Panc1 (cell line): ENCODE data around the gene CEACAM16. TPM values are rescaled to one million over a fixed set of nuclear protein-coding genes. Genes with fewer than 3 reads are reported as not detected.

Source experiments
- ATAC-seq: fragments of 200-7000 bp; cut with Tn5 transposase; 2 replicates; pipeline ENCODE4 v1.9.1; 2020; ENCODE audit warnings: mild to moderate bottlenecking, moderate library complexity
- Bru-seq: library from RNA; stranded (reverse); fragments of 400-500 nt; gene quantifications from one replicate; lab custom pipeline; 2021; lab: Mats Ljungman, UMichigan
- BruChase-seq, 2 experiments: library from RNA; stranded (reverse); fragments of 400-500 nt; gene quantifications; one replicate each; lab custom pipeline; 2021; lab: Mats Ljungman, UMichigan
- BruUV-seq: library from RNA; stranded (reverse); fragments of 400-500 nt; replicated peaks from 2 replicates; lab custom pipeline; 2021; lab: Mats Ljungman, UMichigan
- CTCF ChIA-PET: fragments of 300-600 bp; sonication (Branson Sonifier 250); formaldehyde crosslinking; loops from one replicate; lab custom pipeline; 2022; ENCODE audit warnings: antibody characterized with exemption; lab: Charles Lee
- POLR2A ChIA-PET: fragments of 300-600 bp; sonication (Branson Sonifier 250); formaldehyde crosslinking; loops from one replicate; lab custom pipeline; 2022; ENCODE audit warnings: antibody characterized with exemption; lab: Charles Lee
- DNase-seq: peaks from one replicate; pipeline ENCODE4 v3.0.0-alpha.2; 2010; ENCODE audit warnings: low read depth, low spot score
- H3K27ac ChIP-seq: 2 replicates; pipeline ENCODE4 v1.5.1; 2011; ENCODE audit warnings: mild to moderate bottlenecking, low read length, inconsistent platforms
- H3K27me3 ChIP-seq: fragments of 200-500 bp; sonication (Bioruptor generic); 2 replicates; pipeline ENCODE4 v1.6.0; 2014; ENCODE audit warnings: low read length, inconsistent platforms; ENCODE audit not compliant: control insufficient read depth, insufficient read depth
- H3K36me3 ChIP-seq: fragments of 200-500 bp; sonication (Bioruptor generic); 2 replicates; pipeline ENCODE4 v1.5.1; 2014; ENCODE audit warnings: inconsistent platforms, mild to moderate bottlenecking, low read length, moderate library complexity; ENCODE audit not compliant: control insufficient read depth, insufficient read depth
- H3K4me1 ChIP-seq: 2 replicates; pipeline ENCODE4 v1.5.1; 2011; ENCODE audit warnings: inconsistent platforms, mild to moderate bottlenecking, low read length, moderate library complexity; ENCODE audit not compliant: control insufficient read depth, insufficient read depth
- H3K4me3 ChIP-seq, 2 experiments: 2 replicates each; pipeline ENCODE4 v1.5.1; 2011 to 2012; ENCODE audit warnings: low read depth in 2 of 2, low read length in 2 of 2, mild to moderate bottlenecking in 2 of 2, inconsistent platforms in 1 of 2, moderate library complexity in 1 of 2
- H3K9me3 ChIP-seq: fragments of 200-500 bp; sonication (Bioruptor generic); 2 replicates; pipeline ENCODE4 v1.5.1; 2014; ENCODE audit warnings: low read depth, mild to moderate bottlenecking, inconsistent platforms, low read length, moderate library complexity; ENCODE audit not compliant: control insufficient read depth, insufficient read depth
- POLR2AphosphoS5 ChIP-seq: IDR thresholded peaks from 2 replicates; pipeline ENCODE4 v1.6.1; 2012; ENCODE audit warnings: mild to moderate bottlenecking, low read depth, low read length, moderate library complexity
- SIN3A ChIP-seq: IDR thresholded peaks from 2 replicates; pipeline ENCODE4 v1.6.1; 2012; ENCODE audit warnings: low read depth, mild to moderate bottlenecking, low read length, moderate library complexity, borderline replicate concordance; ENCODE audit not compliant: insufficient read depth
- TCF7L2 ChIP-seq: IDR thresholded peaks from 2 replicates; pipeline ENCODE4 v1.6.1; 2011; ENCODE audit warnings: mild to moderate bottlenecking, low read depth, low read length, inconsistent platforms
- in situ Hi-C: cut with HindIII; loops from 2 replicates; pipeline ENCODE4 v1.10.0; 2016; ENCODE audit warnings: low sequenced_read_pairs, low pct_unique_long_range_greater_than_20kb
- intact Hi-C: fragments of 100-400 bp; cut with micrococcal nuclease; formaldehyde crosslinking; loops from one replicate; pipeline ENCODE4 v1.10.0; 2022; ENCODE audit not compliant: unreplicated experiment
- long read RNA-seq: library from polyadenylated mRNA; unstranded; transcript quantifications from one replicate; pipeline ENCODE4 v2.0.0, GENCODE V29; 2021; ENCODE audit not compliant: unreplicated experiment
- polyA plus RNA-seq: library from polyadenylated mRNA; unstranded; fragments of >200 nt; gene quantifications from one replicate; pipeline ENCODE4 v1.2.1, GENCODE V29; 2012; ENCODE audit warnings: missing spikeins; ENCODE audit not compliant: insufficient read length
- total RNA-seq: library from RNA; stranded (reverse); gene quantifications from one replicate; pipeline ENCODE4 v1.2.1, GENCODE V29; 2021; ENCODE audit not compliant: unreplicated experiment
- TF ChIP-seq, protein P1 (sequence below): fragments of 450-650 bp; IDR thresholded peaks from 2 replicates; pipeline ENCODE4 v1.5.1; 2017; ENCODE audit warnings: mild to moderate bottlenecking
- TF ChIP-seq, protein P2 (sequence below), 2 experiments: IDR thresholded peaks; 2 replicates each; pipeline ENCODE4 v1.6.1; 2011 to 2012; ENCODE audit warnings: low read depth in 2 of 2, control low read depth in 1 of 2, low read length in 1 of 2, mild to moderate bottlenecking in 1 of 2, moderate library complexity in 1 of 2; ENCODE audit not compliant: insufficient read depth in 1 of 2

The CEACAM16 gene
- not detected for total RNA-seq
- polyA plus RNA-seq, result not detected
- not detected for Bru-seq, nascent RNA
- BruChase-seq, experiment 1, labeled RNA remaining after a 2-hour chase, result percentile 7 among the genes with signal in this experiment
- percentile 8 among the genes with signal in this experiment for BruChase-seq, experiment 2, labeled RNA remaining after a 6-hour chase
- long read RNA-seq, result 0 reads

DNA sequence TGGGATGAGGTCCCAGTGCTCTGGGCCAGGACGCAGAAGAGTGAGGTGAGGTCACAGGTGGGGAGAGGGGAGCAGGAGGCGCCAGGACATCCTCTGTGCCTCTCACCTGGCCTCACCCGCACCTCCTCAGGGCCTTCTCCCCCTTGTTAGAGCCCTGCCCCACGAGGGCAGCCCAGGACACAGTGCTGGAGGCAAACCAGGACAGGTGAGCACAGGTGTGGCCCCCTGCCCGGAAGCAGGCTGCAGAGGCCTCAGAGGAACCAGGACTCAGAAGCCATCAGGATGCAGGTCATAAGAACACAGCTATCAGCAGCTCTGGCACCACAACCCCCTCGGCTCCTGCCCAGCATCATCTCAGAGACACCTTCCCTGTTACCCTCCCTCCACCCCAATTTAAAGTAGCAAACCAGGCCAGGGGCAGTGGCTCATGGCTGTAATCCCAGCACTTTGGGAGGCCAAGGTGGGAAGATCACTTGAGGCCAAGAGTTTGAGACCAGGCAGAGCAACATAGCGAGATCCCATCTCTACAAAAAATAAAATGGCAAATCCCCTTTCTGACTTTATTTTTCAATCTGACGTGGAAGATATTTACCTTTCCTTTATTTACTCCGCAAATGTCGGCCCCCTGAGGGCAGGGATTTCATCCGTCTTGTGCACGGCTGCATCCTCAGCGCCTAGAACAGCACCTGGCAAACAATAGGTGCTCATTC, at the start of gene CEACAM16:
CEACAM16 (plus strand) TSS at position 660 of the 710 bp plus-strand sequence. CDS start 2,306 bp downstream, outside the sequence.
- H3K4me3 ChIP-seq, result no peak within 1 kb of the TSS
- H3K36me3 ChIP-seq, result no peaks in the 10 kb centered on the region
- TF ChIP-seq POLR2AphosphoS5, result no peak
- intact Hi-C loops, result no loop called here
- POLR2A ChIA-PET, result no interaction called here
- DNase-seq, result no peak
- no peak for ATAC-seq
- in situ Hi-C loops, result no loop called here
- H3K27ac ChIP-seq, result no peak within 1 kb of the TSS
- H3K9me3 ChIP-seq, result no peaks in the 10 kb centered on the region
- H3K4me1 ChIP-seq, result no peaks in the 10 kb centered on the region
- CTCF ChIA-PET, result no interaction called here
- BruUV-seq, result no TSS peak
- no peaks in the 10 kb centered on the region for H3K27me3 ChIP-seq

DNA sequence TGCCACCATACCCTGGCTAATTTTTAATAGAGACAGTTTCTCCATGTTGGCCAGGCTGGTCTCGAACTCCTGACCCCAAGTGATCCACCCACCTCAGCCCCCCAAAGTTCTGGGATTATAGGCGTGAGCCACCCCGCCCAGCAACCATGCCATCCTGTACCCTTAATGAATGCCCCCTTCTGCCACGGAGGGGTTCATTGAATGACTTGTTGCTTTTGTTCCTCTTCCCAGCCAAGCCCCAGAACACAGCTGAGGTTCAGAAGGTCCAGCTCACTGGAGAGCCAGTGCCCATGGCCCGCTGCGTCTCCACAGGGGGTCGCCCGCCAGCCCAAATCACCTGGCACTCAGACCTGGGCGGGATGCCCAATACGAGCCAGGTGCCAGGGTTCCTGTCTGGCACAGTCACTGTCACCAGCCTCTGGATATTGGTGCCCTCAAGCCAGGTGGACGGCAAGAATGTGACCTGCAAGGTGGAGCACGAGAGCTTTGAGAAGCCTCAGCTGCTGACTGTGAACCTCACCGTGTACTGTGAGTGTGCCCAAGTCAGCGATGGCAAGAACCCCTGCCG, 49.3 kb upstream of the CEACAM16 start:
- in situ Hi-C loops (no loop called here), intact Hi-C loops (no loop called here)
- DNase-seq (no peak), ATAC-seq (no peak)
- no peaks in the 10 kb centered on the region for H3K4me1 ChIP-seq
- no peaks in the 10 kb centered on the region for H3K9me3 ChIP-seq
- no peaks in the 10 kb centered on the region; the same call in 1 of the 2 replicates for H3K36me3 ChIP-seq
- BruUV-seq, result no TSS peak
- H3K27ac ChIP-seq, result no peak overlapping the region
- ChIA-PET POLR2A (no interaction called here), CTCF (no interaction called here)
- no peaks in the 10 kb centered on the region for H3K27me3 ChIP-seq
- H3K4me3 ChIP-seq, result no peak overlapping the region
- TF ChIP-seq SIN3A (no peak), TCF7L2 (no peak), POLR2AphosphoS5 (no peak)
- TF ChIP-seq, protein P1, sequence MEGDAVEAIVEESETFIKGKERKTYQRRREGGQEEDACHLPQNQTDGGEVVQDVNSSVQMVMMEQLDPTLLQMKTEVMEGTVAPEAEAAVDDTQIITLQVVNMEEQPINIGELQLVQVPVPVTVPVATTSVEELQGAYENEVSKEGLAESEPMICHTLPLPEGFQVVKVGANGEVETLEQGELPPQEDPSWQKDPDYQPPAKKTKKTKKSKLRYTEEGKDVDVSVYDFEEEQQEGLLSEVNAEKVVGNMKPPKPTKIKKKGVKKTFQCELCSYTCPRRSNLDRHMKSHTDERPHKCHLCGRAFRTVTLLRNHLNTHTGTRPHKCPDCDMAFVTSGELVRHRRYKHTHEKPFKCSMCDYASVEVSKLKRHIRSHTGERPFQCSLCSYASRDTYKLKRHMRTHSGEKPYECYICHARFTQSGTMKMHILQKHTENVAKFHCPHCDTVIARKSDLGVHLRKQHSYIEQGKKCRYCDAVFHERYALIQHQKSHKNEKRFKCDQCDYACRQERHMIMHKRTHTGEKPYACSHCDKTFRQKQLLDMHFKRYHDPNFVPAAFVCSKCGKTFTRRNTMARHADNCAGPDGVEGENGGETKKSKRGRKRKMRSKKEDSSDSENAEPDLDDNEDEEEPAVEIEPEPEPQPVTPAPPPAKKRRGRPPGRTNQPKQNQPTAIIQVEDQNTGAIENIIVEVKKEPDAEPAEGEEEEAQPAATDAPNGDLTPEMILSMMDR, result no peak
- TF ChIP-seq, protein P2, sequence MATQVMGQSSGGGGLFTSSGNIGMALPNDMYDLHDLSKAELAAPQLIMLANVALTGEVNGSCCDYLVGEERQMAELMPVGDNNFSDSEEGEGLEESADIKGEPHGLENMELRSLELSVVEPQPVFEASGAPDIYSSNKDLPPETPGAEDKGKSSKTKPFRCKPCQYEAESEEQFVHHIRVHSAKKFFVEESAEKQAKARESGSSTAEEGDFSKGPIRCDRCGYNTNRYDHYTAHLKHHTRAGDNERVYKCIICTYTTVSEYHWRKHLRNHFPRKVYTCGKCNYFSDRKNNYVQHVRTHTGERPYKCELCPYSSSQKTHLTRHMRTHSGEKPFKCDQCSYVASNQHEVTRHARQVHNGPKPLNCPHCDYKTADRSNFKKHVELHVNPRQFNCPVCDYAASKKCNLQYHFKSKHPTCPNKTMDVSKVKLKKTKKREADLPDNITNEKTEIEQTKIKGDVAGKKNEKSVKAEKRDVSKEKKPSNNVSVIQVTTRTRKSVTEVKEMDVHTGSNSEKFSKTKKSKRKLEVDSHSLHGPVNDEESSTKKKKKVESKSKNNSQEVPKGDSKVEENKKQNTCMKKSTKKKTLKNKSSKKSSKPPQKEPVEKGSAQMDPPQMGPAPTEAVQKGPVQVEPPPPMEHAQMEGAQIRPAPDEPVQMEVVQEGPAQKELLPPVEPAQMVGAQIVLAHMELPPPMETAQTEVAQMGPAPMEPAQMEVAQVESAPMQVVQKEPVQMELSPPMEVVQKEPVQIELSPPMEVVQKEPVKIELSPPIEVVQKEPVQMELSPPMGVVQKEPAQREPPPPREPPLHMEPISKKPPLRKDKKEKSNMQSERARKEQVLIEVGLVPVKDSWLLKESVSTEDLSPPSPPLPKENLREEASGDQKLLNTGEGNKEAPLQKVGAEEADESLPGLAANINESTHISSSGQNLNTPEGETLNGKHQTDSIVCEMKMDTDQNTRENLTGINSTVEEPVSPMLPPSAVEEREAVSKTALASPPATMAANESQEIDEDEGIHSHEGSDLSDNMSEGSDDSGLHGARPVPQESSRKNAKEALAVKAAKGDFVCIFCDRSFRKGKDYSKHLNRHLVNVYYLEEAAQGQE (IDR thresholded peaks at IDR 0.05; ENCODE audit: insufficient read depth in 1 of 2, low read depth in 2 of 2, low read length in 1 of 2), result no peak
